Stimulated activated CD4-positive, alpha-beta T cell treated with anti-CD3 and anti-CD28 coated beads, TNF-alpha, amount 100 ng/mL, for 48 hours (primary cell): ENCODE measurements around the gene MOSPD2.

ENCODE experiments used
- DNase-seq, 3 donors: peaks; one replicate each; pipeline ENCODE4 v3.0.0-alpha.2; 2020; ENCODE audit warnings: low read depth in 3 of 3

The MOSPD2 gene

DNA sequence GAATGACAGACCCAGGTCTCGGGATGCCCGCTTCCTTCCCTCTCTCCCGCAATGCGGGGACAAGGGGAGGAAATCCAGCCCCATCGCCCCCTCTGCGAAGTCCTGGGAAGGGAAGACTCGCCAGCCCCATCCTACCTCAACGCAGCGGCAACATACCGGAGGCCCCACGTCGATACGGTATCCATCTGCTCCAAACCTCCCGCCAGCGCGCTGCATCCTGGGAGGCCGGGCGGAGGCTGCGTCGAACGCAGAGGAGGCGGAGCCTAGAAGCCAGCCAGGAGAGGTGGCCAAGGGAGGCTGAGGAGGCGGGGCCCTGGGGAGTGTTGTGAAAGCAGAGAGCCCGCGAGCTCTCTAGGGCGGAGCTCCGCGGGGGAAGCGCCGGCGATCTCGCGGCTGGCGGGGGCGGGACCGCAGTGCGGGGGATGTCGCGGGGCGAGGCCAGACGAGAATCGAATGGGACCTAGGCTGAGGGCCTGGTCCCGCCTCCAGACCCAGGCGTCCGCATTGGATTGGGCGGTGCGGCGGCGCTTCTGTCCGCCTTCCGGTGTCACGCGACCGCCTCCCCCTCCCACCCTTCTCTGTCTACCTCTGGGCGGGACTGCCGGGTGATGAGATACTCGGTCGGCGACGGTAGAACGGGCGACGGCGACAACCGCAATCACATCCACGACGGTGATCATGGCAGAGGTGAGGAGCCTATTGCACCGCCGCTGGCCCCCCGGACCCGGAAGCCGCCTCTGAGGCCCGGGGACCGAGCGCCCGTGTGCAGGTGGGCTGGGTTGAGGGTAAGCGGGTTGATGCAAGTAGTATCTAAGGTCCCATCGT is at the start of gene MOSPD2, which contains the start of gene FANCB:
Gene MOSPD2, plus strand, starts transcription at position 571 of the 825 bp plus-strand sequence. Its CDS starts 108 bp downstream, at position 679.
Gene FANCB, minus strand, starts transcription at position 219 of the 825 bp plus-strand sequence. CDS start 7,559 bp downstream, outside the sequence.
- DNase-seq: peak; percentile 80 to 90 (median 89)

GRCh38 chrX:14825851-14826250 is 47.4 kb upstream of the MOSPD2 start:
- DNase-seq: no peak

DNA sequence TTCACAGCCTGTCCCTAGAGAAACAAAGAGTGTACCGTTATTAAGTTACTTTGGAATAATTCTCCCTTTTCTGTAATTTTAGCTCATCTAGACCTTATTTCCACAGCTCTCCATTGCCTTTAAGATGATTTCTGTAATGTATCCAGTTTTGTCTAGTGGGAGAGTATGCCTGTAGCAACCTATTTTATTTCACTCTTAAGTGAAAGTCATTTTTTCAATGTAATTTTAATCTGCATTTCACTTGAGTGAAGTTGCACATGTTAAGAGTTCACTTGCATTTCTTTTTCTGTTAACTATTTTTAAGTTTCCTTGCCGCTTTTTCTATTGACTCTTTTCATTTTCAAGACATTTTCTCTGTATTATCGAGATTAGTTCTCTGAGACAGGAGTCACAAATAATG is 46.9 kb upstream of the MOSPD2 start:
- DNase-seq: no peak

GRCh38 chrX:14829643-14830042 is 43.6 kb upstream of the MOSPD2 start:
- DNase-seq: no peak

DNA sequence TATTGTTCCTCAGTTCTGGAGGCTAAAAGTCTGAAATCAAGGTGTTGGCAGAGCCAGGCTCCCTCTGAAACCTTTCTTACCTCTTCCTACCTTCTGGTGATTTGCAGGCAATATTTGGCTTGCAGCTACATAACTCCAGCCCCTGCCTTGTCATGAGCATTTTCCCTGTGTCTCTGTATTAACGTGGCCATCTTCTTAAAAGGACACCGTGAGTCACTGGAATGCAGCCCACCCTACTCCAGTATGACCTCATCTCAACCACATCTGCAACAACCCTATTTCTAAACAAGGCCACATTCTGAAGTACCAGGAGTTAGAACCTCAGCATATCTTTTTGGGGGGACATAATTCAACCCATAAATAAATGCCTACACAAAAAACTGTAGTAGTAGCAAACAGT is 41.1 kb upstream of the MOSPD2 start:
- DNase-seq: no peak

- no peak for DNase-seq
These were observed 40.6 kb upstream of the MOSPD2 start for GRCh38 chrX:14832586-14832985.

DNA sequence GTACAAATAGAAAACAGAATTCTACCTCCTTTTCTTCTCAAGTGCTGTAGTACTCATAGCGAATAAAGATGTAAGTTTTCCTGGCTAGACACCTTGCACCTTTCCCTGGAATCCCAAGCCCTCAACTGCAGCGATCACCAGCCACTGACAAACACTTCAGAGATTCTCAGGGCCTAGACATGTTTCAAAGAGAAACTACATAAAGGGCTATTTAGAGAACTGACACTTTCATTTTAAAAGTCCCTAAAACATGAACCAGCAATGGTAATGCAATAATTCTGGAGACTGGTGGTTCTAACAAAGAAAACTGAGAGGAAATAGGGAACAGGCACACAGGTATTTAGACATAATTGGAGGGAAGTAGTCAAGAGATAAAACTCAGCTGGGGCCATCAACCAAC is 36.1 kb upstream of the MOSPD2 start:
- no peak for DNase-seq

DNA sequence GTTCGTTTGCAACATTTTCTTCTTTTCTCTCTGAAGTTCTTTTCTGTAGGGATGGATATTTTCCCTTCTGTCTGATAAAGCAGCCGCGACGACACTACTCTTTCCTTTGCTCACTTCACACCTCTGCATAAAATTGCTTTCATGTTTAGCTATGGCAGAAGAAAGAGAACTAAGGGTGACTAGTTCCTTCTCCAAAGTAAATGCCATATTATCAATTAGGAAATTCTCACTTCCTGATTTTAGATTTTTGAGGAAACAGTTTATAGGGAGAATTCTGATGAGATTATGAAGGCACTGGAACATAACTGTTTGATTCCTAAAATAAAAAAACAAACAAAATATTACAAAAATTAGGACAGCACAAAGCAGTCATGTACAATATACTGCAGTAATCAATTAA is 29.6 kb upstream of the MOSPD2 start:
- no peak for DNase-seq

GRCh38 chrX:14851526-14851925 is 21.7 kb upstream of the MOSPD2 start:
- no peak for DNase-seq

DNA sequence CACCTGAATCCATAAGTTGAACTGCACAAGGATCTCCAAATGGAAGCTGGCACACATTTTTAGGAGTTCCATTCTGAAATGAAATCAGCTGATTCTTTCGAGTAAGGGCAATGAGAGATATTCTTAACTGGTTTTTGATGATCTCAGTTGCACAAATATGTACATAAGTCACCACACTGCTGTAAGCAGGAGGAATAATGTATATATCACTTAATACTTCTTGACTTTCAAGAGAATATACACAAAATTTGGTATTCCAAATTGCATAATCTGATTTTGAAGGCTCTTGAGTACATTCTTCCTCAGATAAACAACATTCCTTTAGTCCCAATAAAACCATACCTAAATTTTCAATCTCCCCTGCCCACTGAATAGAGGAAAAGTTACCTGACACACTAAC is 8.6 kb upstream of the MOSPD2 start:
- DNase-seq: no peak

DNA sequence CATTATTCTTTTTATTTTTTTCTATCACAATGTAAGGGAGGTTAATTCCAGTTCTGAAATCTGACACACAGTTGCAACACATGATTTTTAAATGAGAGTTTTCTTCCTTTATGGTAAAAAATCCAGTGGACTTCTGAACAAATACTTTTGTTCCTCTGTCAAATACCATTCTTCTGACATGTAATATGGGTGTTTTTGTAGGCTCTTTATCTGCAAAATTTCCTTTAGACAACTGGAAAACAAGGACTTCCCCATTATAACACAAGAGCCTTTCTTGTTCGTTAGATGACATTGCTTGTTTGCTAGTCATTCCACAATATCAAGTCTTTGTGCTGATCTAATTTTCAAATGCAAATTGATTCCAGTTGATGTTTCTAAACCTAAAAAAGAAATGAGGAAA is 8.0 kb upstream of the MOSPD2 start:
- no peak for DNase-seq

GRCh38 chrX:14871767-14872166 is 1.5 kb upstream of the MOSPD2 start:
- no peak for DNase-seq

GRCh38 chrX:14872355-14872754 is 866 bp upstream of the MOSPD2 start:
- no peak for DNase-seq

- DNase-seq: no peak
These were observed 442 bp downstream of the MOSPD2 start for GRCh38 chrX:14873676-14874049.

GRCh38 chrX:14875624-14876023 is 2.4 kb downstream of the MOSPD2 start:
- DNase-seq: no peak

DNA sequence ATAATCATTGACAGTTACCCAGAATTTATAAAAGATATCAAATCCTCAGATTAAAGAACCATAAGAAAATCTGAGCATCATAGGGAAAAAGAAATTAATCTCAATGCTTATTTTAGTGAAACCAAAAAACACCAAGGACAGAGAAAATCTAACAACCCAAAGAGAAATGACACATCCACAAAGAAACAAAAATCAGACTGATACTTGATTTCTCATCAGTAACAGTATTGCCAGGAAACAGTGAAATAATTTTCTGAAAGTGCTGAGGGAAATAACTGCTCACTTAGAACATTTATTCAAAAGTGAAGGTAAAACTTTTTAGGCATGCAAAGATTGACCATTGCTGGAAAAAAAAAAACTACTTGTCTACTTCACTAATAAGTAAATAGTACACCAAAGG is 10.6 kb downstream of the MOSPD2 start:
- DNase-seq: no peak

DNA sequence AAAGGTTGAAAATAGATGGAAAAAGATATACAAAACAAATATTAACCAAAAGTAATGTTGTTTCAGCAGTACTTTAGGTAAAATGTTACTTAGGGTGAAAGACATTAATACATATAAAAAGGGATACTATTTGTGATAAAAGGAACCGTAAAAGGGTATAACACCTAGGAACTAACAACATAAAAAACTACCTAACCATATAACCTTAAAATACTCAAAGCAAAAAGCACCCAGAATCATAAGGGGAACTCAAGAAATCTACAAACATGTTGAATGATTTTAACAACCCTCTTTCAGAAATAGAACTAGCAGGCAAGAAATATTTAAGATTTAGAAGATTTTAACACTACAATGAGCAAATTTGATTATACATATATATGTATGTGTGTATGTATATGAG is 11.5 kb downstream of the MOSPD2 start:
- DNase-seq: no peak

- DNase-seq: no peak
These were observed 13.0 kb downstream of the MOSPD2 start for GRCh38 chrX:14886252-14886651.

GRCh38 chrX:14896273-14896672 is 23.1 kb downstream of the MOSPD2 start:
- DNase-seq: no peak

- DNase-seq: no peak
These were observed 23.8 kb downstream of the MOSPD2 start for GRCh38 chrX:14897042-14897441.

DNA sequence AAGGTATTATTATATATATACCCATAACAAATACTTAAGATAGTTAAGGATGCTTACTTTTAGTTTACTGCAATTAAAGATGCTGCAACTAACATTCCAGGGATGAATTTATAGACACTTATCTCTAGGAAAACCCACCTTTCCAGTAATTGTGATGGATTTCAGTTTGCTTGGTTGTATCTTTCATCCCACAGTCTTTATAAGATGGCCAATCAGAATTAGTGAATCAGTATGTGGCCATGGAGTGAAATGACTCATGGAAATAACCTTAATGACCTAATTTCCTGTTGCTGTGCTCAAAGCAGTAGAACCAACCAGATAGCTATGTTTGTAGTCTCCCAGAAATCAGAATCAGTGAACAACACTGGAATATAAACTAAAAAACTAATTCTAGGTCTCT is 26.4 kb downstream of the MOSPD2 start:
- DNase-seq: no peak

- DNase-seq: no peak
These were observed 29.3 kb downstream of the MOSPD2 start for GRCh38 chrX:14902537-14902936.

- no peak for DNase-seq
These were observed 30.7 kb downstream of the MOSPD2 start for GRCh38 chrX:14903891-14904290.

DNA sequence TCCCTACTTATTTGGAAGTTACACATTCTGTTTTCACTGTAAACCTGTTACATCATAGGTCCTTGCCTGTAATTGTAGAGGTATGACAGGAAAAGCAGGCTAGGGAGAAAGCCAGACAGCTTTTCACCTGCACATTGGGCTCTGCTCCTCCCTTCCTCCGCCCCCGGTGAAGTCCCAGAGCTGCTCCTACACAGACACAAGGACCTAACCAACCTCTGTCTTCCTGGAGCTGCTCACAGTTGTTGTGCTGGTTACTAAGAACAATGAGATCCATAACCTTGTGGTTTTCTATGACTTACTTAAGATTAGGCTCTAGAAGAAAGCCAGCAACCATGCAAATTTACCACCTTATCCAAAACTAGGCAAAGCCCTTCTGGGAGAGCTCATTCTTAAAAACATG is 40.0 kb downstream of the MOSPD2 start:
- no peak for DNase-seq
